Osteoblast (primary cell): Measurements from ENCODE around the gene SNX20. TPM values are rescaled to one million over a fixed set of nuclear protein-coding genes. Genes with fewer than 3 reads are reported as not detected.

Experiments used
- DNase-seq: peaks from one replicate; pipeline ENCODE4 v3.0.0; 2011; ENCODE audit warnings: low spot score, mixed read lengths; ENCODE audit not compliant: insufficient read length; ENCODE audit errors: missing footprints
- H2AFZ ChIP-seq: 2 replicates; pipeline ENCODE4 v1.6.0; 2011; ENCODE audit warnings: mild to moderate bottlenecking, low read length
- H3K27ac ChIP-seq: 2 replicates; pipeline ENCODE4 v1.5.1; 2011; ENCODE audit warnings: mild to moderate bottlenecking, low read depth, low read length, moderate library complexity
- H3K27me3 ChIP-seq: 2 replicates; pipeline ENCODE4 v1.6.0; 2012; ENCODE audit warnings: mild to moderate bottlenecking, control low read depth, inconsistent platforms, low read length, moderate library complexity; ENCODE audit not compliant: insufficient read depth
- H3K36me3 ChIP-seq: 2 replicates; pipeline ENCODE4 v1.5.1; 2011; ENCODE audit warnings: mild to moderate bottlenecking, low read length, control low read depth, moderate library complexity; ENCODE audit not compliant: insufficient read depth
- H3K4me1 ChIP-seq: 2 replicates; pipeline ENCODE4 v1.5.1; 2011; ENCODE audit warnings: mild to moderate bottlenecking, low read length, control low read depth, moderate library complexity; ENCODE audit not compliant: insufficient read depth
- H3K4me2 ChIP-seq: 2 replicates; pipeline ENCODE4 v1.6.0; 2011; ENCODE audit warnings: mild to moderate bottlenecking, low read length; ENCODE audit not compliant: insufficient read depth
- H3K4me3 ChIP-seq: fragments of 200-600 bp; sonication (generic); 3 replicates; pipeline ENCODE4 v1.5.1; 2012; ENCODE audit warnings: mild to moderate bottlenecking, low read length, inconsistent platforms; ENCODE audit not compliant: insufficient read depth
- H3K79me2 ChIP-seq: 2 replicates; pipeline ENCODE4 v1.6.0; 2012; ENCODE audit warnings: mild to moderate bottlenecking, low read length, control low read depth, inconsistent platforms; ENCODE audit not compliant: insufficient read depth
- H3K9me3 ChIP-seq: 2 replicates; pipeline ENCODE4 v1.5.1; 2011; ENCODE audit warnings: low read depth, low read length, control low read depth
- H4K20me1 ChIP-seq: 2 replicates; pipeline ENCODE4 v1.6.0; 2012; ENCODE audit warnings: mild to moderate bottlenecking, low read length, control low read depth; ENCODE audit not compliant: insufficient read depth
- CTCF ChIP-seq: IDR thresholded peaks from 2 replicates; pipeline ENCODE4 v1.5.1; 2011; ENCODE audit warnings: mild to moderate bottlenecking, low read depth, low read length, moderate library complexity; ENCODE audit errors: extremely low read depth
- total RNA-seq: library from RNA; depleted of rRNA; stranded (reverse); fragments of >200 nt; gene quantifications from 2 replicates; pipeline ENCODE4 v1.2.3, GENCODE V29; 2012

SNX20 gene
- total RNA-seq, 1 donor = not detected

GRCh38 chr16:50718061-50718760, 37.1 kb upstream of the SNX20 start:
- Histone ChIP-seq H3K9me3 (no peaks in the 10 kb centered on the region), H3K36me3 (no peaks in the 10 kb centered on the region), H3K4me3 (no peak overlapping the region), H3K4me1 (no peaks in the 10 kb centered on the region), H3K4me2 (no peak overlapping the region), H2AFZ (no peak overlapping the region), H4K20me1 (no peaks in the 10 kb centered on the region), H3K27ac (no peak overlapping the region), H3K79me2 (no peaks in the 10 kb centered on the region), H3K27me3 (no peaks in the 10 kb centered on the region)
- TF ChIP-seq CTCF = no peak
- no peak for DNase-seq

- Histone ChIP-seq H3K36me3 (no peaks in the 10 kb centered on the region), H4K20me1 (no peaks in the 10 kb centered on the region), H3K79me2 (no peaks in the 10 kb centered on the region), H3K4me3 (no peak overlapping the region), H3K4me1 (no peaks in the 10 kb centered on the region), H3K27ac (no peak overlapping the region), H2AFZ (no peak overlapping the region), H3K4me2 (no peak overlapping the region), H3K9me3 (no peaks in the 10 kb centered on the region), H3K27me3 (no peaks in the 10 kb centered on the region)
- DNase-seq = no peak
- TF ChIP-seq CTCF = no peak
These were observed 36.4 kb upstream of the SNX20 start for GRCh38 chr16:50717494-50717893.

GRCh38 chr16:50717091-50717490, 36.0 kb upstream of the SNX20 start:
- Histone ChIP-seq H2AFZ (no peak overlapping the region), H4K20me1 (no peaks in the 10 kb centered on the region)
- TF ChIP-seq CTCF = no peak

GRCh38 chr16:50712956-50713355, 31.8 kb upstream of the SNX20 start:
- no peak overlapping the region for H3K4me2 ChIP-seq
- no peak overlapping the region for H3K4me3 ChIP-seq
- no peaks in the 10 kb centered on the region for H3K27me3 ChIP-seq
- H2AFZ ChIP-seq = no peak overlapping the region
- H3K4me1 ChIP-seq = no peaks in the 10 kb centered on the region
- H3K79me2 ChIP-seq = no peaks in the 10 kb centered on the region
- H3K27ac ChIP-seq = no peak overlapping the region
- H3K9me3 ChIP-seq = no peaks in the 10 kb centered on the region
- DNase-seq = no peak
- H4K20me1 ChIP-seq = no peaks in the 10 kb centered on the region
- no peaks in the 10 kb centered on the region for H3K36me3 ChIP-seq
- no peak for TF ChIP-seq CTCF

More at GRCh38 chr16:50717091-50717490, 36.0 kb upstream of the SNX20 start:
- H3K27me3 ChIP-seq = no peaks in the 10 kb centered on the region
- H3K9me3 ChIP-seq = no peaks in the 10 kb centered on the region
- H3K79me2 ChIP-seq = no peaks in the 10 kb centered on the region
- no peaks in the 10 kb centered on the region for H3K4me1 ChIP-seq
- DNase-seq = no peak
- H3K36me3 ChIP-seq = no peaks in the 10 kb centered on the region
- no peak overlapping the region for H3K27ac ChIP-seq
- no peak overlapping the region for H3K4me2 ChIP-seq
- H3K4me3 ChIP-seq = no peak overlapping the region
